GM20000 (cell line): ENCODE measurements around the gene IFT81.

Experiments used
- DNase-seq: peaks from one replicate; pipeline ENCODE4 v3.0.0; 2012; ENCODE audit warnings: low spot score
- TF ChIP-seq, protein P1 (sequence below): IDR thresholded peaks from 2 replicates; pipeline ENCODE4 v1.5.1; 2012; ENCODE audit warnings: mild to moderate bottlenecking, control low read depth; ENCODE audit errors: extremely low read depth, missing control alignments

The IFT81 gene

DNA sequence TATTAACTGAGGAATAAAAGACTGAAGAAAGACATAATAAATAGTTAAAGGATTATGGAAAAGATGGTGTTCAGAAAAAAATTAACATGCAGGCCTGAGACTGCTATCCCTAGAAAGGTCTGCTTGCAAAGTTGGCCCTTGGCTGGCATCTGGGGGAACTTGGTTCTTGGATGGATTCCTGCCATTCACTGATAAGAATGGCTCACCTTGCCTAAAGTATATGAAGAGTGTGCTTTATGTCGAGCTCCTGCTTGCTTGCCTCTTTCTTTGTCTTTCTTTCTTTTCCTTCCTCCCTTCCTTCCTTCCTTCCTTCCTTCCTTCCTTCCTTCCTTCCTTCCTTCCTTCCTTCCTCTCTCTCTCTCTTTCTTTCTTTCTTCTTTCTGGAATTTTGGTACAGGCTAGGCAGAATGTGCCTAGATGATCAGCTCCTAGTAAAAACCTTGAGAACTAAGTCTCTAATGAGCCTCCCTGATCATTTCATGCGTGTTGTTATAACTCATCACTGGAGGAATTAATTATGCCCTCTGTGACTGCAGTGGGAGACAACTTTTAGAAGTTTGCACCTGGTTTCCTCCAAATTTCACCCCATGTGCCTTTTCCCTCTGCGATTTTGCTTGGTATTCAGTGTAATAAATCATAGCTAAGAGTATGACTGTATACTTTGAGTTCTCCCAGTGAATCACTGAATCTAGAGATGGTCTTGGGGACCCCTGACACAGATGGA is 44.7 kb downstream of the IFT81 start:
- no peak for DNase-seq
- TF ChIP-seq, protein P1, sequence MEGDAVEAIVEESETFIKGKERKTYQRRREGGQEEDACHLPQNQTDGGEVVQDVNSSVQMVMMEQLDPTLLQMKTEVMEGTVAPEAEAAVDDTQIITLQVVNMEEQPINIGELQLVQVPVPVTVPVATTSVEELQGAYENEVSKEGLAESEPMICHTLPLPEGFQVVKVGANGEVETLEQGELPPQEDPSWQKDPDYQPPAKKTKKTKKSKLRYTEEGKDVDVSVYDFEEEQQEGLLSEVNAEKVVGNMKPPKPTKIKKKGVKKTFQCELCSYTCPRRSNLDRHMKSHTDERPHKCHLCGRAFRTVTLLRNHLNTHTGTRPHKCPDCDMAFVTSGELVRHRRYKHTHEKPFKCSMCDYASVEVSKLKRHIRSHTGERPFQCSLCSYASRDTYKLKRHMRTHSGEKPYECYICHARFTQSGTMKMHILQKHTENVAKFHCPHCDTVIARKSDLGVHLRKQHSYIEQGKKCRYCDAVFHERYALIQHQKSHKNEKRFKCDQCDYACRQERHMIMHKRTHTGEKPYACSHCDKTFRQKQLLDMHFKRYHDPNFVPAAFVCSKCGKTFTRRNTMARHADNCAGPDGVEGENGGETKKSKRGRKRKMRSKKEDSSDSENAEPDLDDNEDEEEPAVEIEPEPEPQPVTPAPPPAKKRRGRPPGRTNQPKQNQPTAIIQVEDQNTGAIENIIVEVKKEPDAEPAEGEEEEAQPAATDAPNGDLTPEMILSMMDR = no peak

DNA sequence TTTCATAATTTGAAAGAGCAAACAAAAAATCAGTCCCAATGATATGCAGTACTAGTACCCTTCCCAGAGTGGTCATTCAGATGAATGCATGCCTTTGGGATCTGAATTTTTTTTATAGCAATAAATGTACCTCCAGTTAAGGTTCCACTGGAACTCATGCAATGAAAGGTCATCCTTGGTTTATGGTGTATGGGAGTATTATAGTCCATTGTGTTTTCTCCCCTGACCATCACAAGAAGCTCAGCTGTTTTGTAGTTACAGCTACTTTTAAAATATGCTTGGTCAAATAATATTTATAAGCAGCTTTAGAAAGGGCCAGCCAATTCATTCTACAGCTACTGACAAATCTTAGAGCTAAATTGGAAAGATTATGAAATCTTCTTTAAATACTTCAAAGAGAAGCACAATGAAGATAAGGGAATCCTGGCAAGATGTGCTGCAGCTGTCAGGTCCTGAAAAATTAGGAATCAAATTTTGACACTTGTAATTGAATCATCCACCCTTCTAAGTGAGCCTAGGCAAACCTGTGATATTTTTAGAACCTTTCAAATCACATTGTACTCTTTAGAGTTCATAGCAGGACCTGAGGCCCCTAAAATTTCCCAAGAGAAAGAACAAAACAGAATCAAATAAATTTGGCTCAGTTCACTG is 46.5 kb downstream of the IFT81 start:
- TF ChIP-seq, protein P1 = no peak
- no peak for DNase-seq

DNA sequence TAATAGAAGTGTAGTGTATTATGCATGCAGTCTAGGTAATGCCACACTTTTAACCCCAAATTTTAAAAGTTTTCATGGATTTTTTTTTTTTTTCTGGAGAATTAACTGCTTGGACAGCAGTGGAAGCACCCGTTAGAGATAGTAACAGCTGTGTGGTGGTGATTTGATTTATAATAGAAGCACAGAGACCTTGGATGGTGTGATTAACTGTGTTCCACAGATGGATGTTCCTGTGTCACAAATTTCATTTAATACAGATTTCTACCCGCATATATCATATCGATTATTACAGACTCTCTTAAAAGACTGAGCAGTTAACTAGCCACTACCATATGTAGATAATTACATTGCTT is 47.0 kb downstream of the IFT81 start:
- no peak for DNase-seq
- TF ChIP-seq, protein P1 = no peak

DNA sequence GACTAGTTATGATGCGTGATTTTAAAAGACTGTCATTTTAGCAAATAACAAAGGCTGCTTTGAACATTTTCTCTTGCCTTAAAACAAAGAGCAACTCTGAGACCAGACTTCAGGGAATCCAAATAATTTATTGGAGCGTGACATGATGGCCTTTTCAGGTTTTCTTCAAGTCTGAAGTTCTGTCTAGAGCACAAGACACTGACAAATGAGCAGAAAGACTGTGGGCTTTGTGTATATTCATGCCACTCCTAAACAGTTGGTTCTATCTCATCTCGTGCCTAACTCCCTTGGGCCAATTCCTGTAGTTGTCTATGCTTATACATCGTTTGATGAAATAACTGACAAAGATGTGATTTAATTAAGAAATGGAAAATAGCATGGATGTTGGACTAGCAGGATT is 47.5 kb downstream of the IFT81 start:
- DNase-seq = no peak
- TF ChIP-seq, protein P1 = no peak

DNA sequence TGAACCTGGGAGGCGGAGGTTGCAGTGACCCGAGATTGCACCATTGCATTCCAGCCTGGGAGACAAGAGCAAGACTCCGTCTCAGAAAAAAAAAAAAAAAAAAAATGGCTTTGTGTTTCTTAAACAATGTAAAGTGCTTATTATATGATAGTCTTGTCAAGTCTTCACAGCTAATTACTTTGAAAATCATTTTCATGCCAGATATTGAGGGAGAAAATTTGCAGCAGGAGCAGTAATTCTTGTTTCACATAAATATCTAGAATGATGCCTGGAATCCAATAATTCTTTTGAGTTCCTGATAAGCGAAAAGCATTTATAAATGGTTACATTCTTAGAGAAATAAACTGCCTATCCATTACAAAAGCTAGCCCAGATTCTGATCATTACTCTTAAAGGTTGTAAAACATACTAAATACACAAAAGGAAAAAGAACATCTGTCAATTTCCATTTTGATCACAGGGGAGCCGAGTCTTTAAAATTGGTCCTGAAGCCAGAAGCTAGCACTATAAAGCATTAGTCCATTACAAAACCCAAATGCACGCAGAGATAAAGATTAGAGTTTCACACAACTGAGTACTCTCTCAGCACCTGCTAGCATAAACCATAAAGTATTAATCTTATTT is 50.3 kb downstream of the IFT81 start:
- TF ChIP-seq, protein P1 = no peak

DNA sequence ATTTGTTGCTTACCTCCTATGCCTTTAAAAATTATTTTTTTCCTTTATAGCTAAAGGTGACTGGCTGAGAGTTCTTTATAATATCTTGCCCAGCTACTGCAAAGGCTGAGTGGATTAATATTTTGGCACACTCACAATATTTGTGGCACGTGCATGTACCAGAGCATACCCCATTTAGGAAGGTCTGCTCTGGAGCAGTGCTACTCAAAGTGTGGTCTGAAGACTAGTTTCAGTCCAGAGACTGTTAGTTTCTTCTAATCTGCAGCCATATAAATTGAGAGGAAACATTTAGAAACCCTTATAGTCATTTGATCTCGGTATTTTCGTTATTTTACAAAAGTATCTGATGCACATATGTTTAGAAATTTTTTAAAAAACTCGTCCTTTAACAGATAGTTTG is 51.0 kb downstream of the IFT81 start:
- TF ChIP-seq, protein P1 = no peak
- no peak for DNase-seq

More for the DNA sequence above, 50.3 kb downstream of the IFT81 start:
- no peak for DNase-seq

DNA sequence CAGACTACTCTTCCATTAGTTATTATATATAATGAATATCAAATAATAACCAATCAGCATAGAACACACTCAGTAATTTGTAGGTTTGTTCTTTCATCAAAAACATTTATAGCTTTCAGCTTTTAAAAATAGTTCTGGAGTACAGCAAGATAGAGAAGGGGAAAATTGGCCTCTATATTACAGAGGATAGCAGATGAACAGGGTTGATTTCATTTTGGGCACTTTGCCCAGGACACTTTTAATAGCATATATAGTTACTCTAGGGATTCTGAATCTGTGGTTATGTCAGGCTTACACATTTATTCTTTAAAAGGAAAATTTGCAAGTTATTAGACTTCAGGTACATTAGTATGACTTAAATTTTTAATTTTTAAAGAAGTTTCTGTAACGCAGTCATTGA is 52.6 kb downstream of the IFT81 start:
- DNase-seq = no peak

More for the DNA sequence above, 52.6 kb downstream of the IFT81 start:
- TF ChIP-seq, protein P1 = no peak
